Mesenchymal stem cell (in vitro differentiated cells and primary cell): Measurements from ENCODE around the gene FAM32A.

ENCODE experiments used
- DNase-seq: peaks from one replicate; pipeline ENCODE4 v3.0.0-alpha.2; 2013
- H2AFZ ChIP-seq: one replicate; pipeline ENCODE4 v1.6.1; 2013; ENCODE audit warnings: low read depth, mild to moderate bottlenecking, control low read depth, inconsistent platforms, low read length, moderate library complexity
- H2AK5ac ChIP-seq: 2 replicates; pipeline ENCODE4 v1.6.1; 2013; ENCODE audit warnings: low read length, moderate library complexity, mild to moderate bottlenecking, inconsistent platforms; ENCODE audit not compliant: severe bottlenecking
- H2BK120ac ChIP-seq: one replicate; pipeline ENCODE4 v1.6.1; 2013; ENCODE audit warnings: low read depth, mild to moderate bottlenecking, inconsistent platforms, low read length, moderate library complexity
- H2BK12ac ChIP-seq, 2 experiments: one replicate each; pipeline ENCODE4 v1.6.1; 2013; ENCODE audit warnings: inconsistent platforms in 2 of 2, low read length in 2 of 2, mild to moderate bottlenecking in 2 of 2, moderate library complexity in 2 of 2, control low read depth in 1 of 2
- H2BK15ac ChIP-seq: one replicate; pipeline ENCODE4 v1.6.1; 2013; ENCODE audit warnings: mild to moderate bottlenecking, low read depth, inconsistent platforms; ENCODE audit not compliant: poor library complexity, severe bottlenecking
- H2BK5ac ChIP-seq: 2 replicates; pipeline ENCODE4 v1.6.1; 2013; ENCODE audit warnings: low read depth, mild to moderate bottlenecking, low read length, control low read depth, inconsistent platforms; ENCODE audit not compliant: poor library complexity, severe bottlenecking
- H3K14ac ChIP-seq, 2 experiments: one replicate each; pipeline ENCODE4 v1.6.1; 2013; ENCODE audit warnings: inconsistent platforms in 2 of 2, low read length in 2 of 2, control low read depth in 1 of 2, mild to moderate bottlenecking in 1 of 2, moderate library complexity in 1 of 2
- H3K18ac ChIP-seq, 2 experiments: one replicate each; pipeline ENCODE4 v1.6.1; 2013; ENCODE audit warnings: inconsistent platforms in 2 of 2, low read length in 2 of 2, control low read depth in 1 of 2, low read depth in 1 of 2, mild to moderate bottlenecking in 1 of 2
- H3K23ac ChIP-seq, 2 experiments: one replicate each; pipeline ENCODE4 v1.6.1; 2013; ENCODE audit warnings: inconsistent platforms in 2 of 2, low read length in 2 of 2, mild to moderate bottlenecking in 2 of 2, moderate library complexity in 2 of 2, control low read depth in 1 of 2
- H3K27ac ChIP-seq: 2 replicates; pipeline ENCODE4 v1.5.1; 2013; ENCODE audit warnings: mild to moderate bottlenecking, moderate library complexity, low read length, control low read depth, inconsistent platforms; ENCODE audit not compliant: poor library complexity, severe bottlenecking
- H3K27me3 ChIP-seq, 2 experiments: 2 replicates each; pipeline versions ENCODE4 v1.6.1 to v1.7.0; 2013; ENCODE audit warnings: low read length in 2 of 2, mild to moderate bottlenecking in 2 of 2, moderate library complexity in 2 of 2, control low read depth in 1 of 2, inconsistent platforms in 1 of 2; ENCODE audit not compliant: control insufficient read depth in 1 of 2, insufficient read depth in 1 of 2
- H3K36me3 ChIP-seq, 2 experiments: 2 replicates each; pipeline versions ENCODE4 v1.6.1 to v1.7.0; 2013; ENCODE audit warnings: low read length in 2 of 2, control low read depth in 1 of 2, inconsistent platforms in 1 of 2, low read depth in 1 of 2, mild to moderate bottlenecking in 1 of 2; ENCODE audit not compliant: insufficient read depth in 2 of 2, control insufficient read depth in 1 of 2
- H3K4ac ChIP-seq, 2 experiments: one replicate each; pipeline ENCODE4 v1.6.1; 2013; ENCODE audit warnings: inconsistent platforms in 2 of 2, low read length in 2 of 2, mild to moderate bottlenecking in 2 of 2, moderate library complexity in 2 of 2, control low read depth in 1 of 2, low read depth in 1 of 2
- H3K4me1 ChIP-seq: 2 replicates; pipeline ENCODE4 v1.6.1; 2013; ENCODE audit warnings: low read depth, low read length, control low read depth; ENCODE audit not compliant: control insufficient read depth, insufficient read depth
- H3K4me2 ChIP-seq: 2 replicates; pipeline ENCODE4 v1.6.1; 2013; ENCODE audit warnings: low read length, mild to moderate bottlenecking, inconsistent platforms; ENCODE audit not compliant: poor library complexity, severe bottlenecking
- H3K4me3 ChIP-seq, 2 experiments: 2 replicates each; pipeline versions ENCODE4 v1.5.1 to v1.7.0; 2013; ENCODE audit warnings: low read length in 2 of 2, mild to moderate bottlenecking in 2 of 2, control low read depth in 1 of 2, low read depth in 1 of 2; ENCODE audit not compliant: insufficient read depth in 1 of 2
- H3K79me1 ChIP-seq: replicated peaks from 2 replicates; pipeline ENCODE4 v1.6.1; 2013; ENCODE audit warnings: mild to moderate bottlenecking, control low read depth, low read length, inconsistent platforms; ENCODE audit not compliant: poor library complexity, severe bottlenecking
- H3K9ac ChIP-seq: 2 replicates; pipeline ENCODE4 v1.7.0; 2013; ENCODE audit warnings: mild to moderate bottlenecking, low read length, moderate library complexity
- H3K9me3 ChIP-seq: 2 replicates; pipeline ENCODE4 v1.7.0; 2013; ENCODE audit warnings: mild to moderate bottlenecking, low read length; ENCODE audit not compliant: control insufficient read depth
- H4K8ac ChIP-seq: one replicate; pipeline ENCODE4 v1.6.1; 2013; ENCODE audit warnings: inconsistent platforms, mild to moderate bottlenecking, low read length, moderate library complexity
- H4K91ac ChIP-seq: one replicate; pipeline ENCODE4 v1.6.1; 2013; ENCODE audit warnings: mild to moderate bottlenecking, low read length, inconsistent platforms
- WGBS: methylation state at CpG from one replicate; pipeline ENCODE4 v1.1.7; 2013; ENCODE audit warnings: mixed read lengths; 5-methylcytosine and 5-hydroxymethylcytosine counted together

Gene FAM32A

GRCh38 chr19:16139752-16140151 lies 45.5 kb upstream of the FAM32A start:
- no peak overlapping the region for H3K4me2 ChIP-seq
- H3K4me3 ChIP-seq = no peak overlapping the region
- peaks cover 2% of the 10 kb centered on the region for H3K4me1 ChIP-seq
- 84% methylated on average over 13 of the region's 13 CpGs for WGBS
- H4K8ac ChIP-seq = no peak overlapping the region
- H3K27ac ChIP-seq = no peak overlapping the region
- no peak overlapping the region for H2BK15ac ChIP-seq
- no peak overlapping the region for H3K14ac ChIP-seq
- H3K23ac ChIP-seq = no peak overlapping the region
- H2AK5ac ChIP-seq = no peak overlapping the region
- H3K9me3 ChIP-seq = no peaks in the 10 kb centered on the region
- no peak overlapping the region for H2BK5ac ChIP-seq
- no peak for DNase-seq
- no peak overlapping the region for H2BK12ac ChIP-seq
- no peak overlapping the region for H2BK120ac ChIP-seq
- H3K18ac ChIP-seq = no peak overlapping the region
- no peak overlapping the region for H3K4ac ChIP-seq
- no peaks in the 10 kb centered on the region for H3K79me1 ChIP-seq
- H3K36me3 ChIP-seq = no peaks in the 10 kb centered on the region
- H3K9ac ChIP-seq = no peak overlapping the region
- peaks cover 3 to 14% of the 10 kb centered on the region in 2 experiments for H3K27me3 ChIP-seq
- no peak overlapping the region for H2AFZ ChIP-seq
- no peak overlapping the region for H4K91ac ChIP-seq

DNA sequence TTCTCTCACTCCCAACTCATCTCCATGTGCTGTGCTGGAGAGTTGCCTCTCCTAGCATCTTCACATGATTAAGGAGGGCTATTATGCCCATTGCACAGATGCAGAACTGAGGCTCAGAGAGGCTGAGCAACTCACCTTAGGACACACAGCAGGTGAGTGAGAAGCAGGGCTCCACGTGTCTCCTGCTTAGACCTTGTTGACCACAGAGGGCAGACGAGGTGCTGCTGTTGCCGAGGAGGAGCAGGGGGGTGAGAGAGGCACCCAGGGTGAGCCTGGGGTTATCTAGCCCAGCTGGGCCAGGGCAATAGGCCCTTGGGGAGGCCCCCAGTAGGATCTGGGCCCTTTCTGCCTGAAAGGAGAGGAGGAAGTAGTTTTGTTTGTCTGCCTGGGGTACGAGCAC lies 44.2 kb upstream of the FAM32A start:
- no peak for DNase-seq
- H4K8ac ChIP-seq = no peak overlapping the region
- no peaks in the 10 kb centered on the region for H3K9me3 ChIP-seq
- 70% methylated on average over 4 of the region's 4 CpGs for WGBS
- H3K79me1 ChIP-seq = no peaks in the 10 kb centered on the region
- H3K4me2 ChIP-seq = no peak overlapping the region
- no peak overlapping the region for H2BK5ac ChIP-seq
- H3K27me3 ChIP-seq = peaks cover 3 to 16% of the 10 kb centered on the region in 2 experiments
- peaks cover 2% of the 10 kb centered on the region for H3K4me1 ChIP-seq
- H4K91ac ChIP-seq = no peak overlapping the region
- no peak overlapping the region for H2AFZ ChIP-seq
- no peak overlapping the region for H3K27ac ChIP-seq
- no peak overlapping the region for H2AK5ac ChIP-seq
- H3K9ac ChIP-seq = no peak overlapping the region
- H3K18ac ChIP-seq = no peak overlapping the region
- H3K4ac ChIP-seq = no peak overlapping the region
- H2BK12ac ChIP-seq = no peak overlapping the region
- no peak overlapping the region for H3K14ac ChIP-seq
- H2BK120ac ChIP-seq = no peak overlapping the region
- H3K23ac ChIP-seq = no peak overlapping the region
- no peak overlapping the region for H2BK15ac ChIP-seq
- no peak overlapping the region for H3K4me3 ChIP-seq
- no peaks in the 10 kb centered on the region for H3K36me3 ChIP-seq

DNA sequence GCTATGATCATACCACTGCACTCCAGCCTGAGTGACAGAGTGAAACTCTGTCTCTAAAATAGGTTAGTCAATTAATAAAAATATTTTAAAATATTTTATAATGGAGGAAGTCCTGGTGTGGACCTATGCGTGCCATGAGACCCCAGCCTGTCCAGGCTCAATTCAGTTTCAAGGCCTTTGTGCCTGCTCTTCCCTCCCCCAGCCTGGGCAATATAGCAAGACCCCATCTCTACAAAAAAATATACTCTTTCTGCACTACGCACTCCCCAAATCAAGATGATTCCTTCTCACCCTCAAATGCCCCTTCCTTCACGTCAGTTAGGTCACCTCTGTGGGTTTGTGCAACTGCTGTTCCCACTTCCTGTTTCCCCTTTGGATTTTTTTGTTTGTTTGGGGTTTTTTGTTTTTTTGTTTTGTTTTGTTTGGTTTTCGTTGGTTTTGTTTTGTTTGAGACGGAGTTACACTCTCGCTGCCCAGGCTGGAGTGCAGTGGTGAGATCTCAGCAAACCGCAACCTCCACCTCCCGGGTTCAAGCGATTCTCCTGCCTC lies 43.1 kb upstream of the FAM32A start:
- Histone ChIP-seq H3K4ac (no peak overlapping the region), H3K4me2 (no peak overlapping the region), H3K9me3 (no peaks in the 10 kb centered on the region), H2BK120ac (no peak overlapping the region), H2AK5ac (no peak overlapping the region), H2AFZ (no peak overlapping the region), H3K18ac (no peak overlapping the region), H2BK12ac (no peak overlapping the region), H3K27ac (no peak overlapping the region), H3K14ac (no peak overlapping the region), H3K23ac (no peak overlapping the region), H3K36me3 (no peaks in the 10 kb centered on the region), H2BK5ac (no peak overlapping the region), H3K4me3 (no peak overlapping the region), H3K27me3 (peaks cover 3 to 10% of the 10 kb centered on the region in 2 experiments), H4K91ac (no peak overlapping the region), H3K79me1 (no peaks in the 10 kb centered on the region), H2BK15ac (no peak overlapping the region), H3K9ac (no peak overlapping the region), H3K4me1 (peaks cover 2% of the 10 kb centered on the region), H4K8ac (no peak overlapping the region)
- 85% methylated on average over 9 of the region's 9 CpGs for WGBS
- no peak for DNase-seq

- no peak within 1 kb of the TSS for H3K18ac ChIP-seq
- WGBS = 41% methylated on average over 12 of the region's 13 CpGs
These were observed 41.6 kb upstream of the FAM32A start, which contains the start of gene HSH2D for GRCh38 chr19:16143399-16144215. HSH2D (plus strand) TSS chr19:16143685; CDS start chr19:16148751, 5,066 bp downstream.

More at GRCh38 chr19:16143399-16144215, 41.6 kb upstream of the FAM32A start, which contains the start of gene HSH2D:
- Histone ChIP-seq H2BK120ac (no peak within 1 kb of the TSS), H3K14ac (no peak within 1 kb of the TSS), H3K9me3 (no peaks in the 10 kb centered on the region), H3K36me3 (no peaks in the 10 kb centered on the region), H3K9ac (no peak within 1 kb of the TSS), H2BK15ac (no peak within 1 kb of the TSS), H2AK5ac (no peak within 1 kb of the TSS), H3K27ac (no peak within 1 kb of the TSS), H3K4me3 (no peak within 1 kb of the TSS), H3K79me1 (no peaks in the 10 kb centered on the region), H3K23ac (no peak within 1 kb of the TSS), H4K8ac (no peak within 1 kb of the TSS), H3K4me1 (peaks cover 3% of the 10 kb centered on the region), H4K91ac (no peak within 1 kb of the TSS), H2BK5ac (no peak within 1 kb of the TSS), H2AFZ (no peak within 1 kb of the TSS), H3K4me2 (no peak within 1 kb of the TSS), H3K4ac (no peak within 1 kb of the TSS), H2BK12ac (no peak within 1 kb of the TSS), H3K27me3 (peaks cover 3 to 10% of the 10 kb centered on the region in 2 experiments)
- no peak for DNase-seq
